ENCODE data around the gene MYOM1.
"Not testable (repeated sequence)": the region's sequence is repeated elsewhere in the genome, so short reads cannot be mapped to it uniquely, and the experiment has no call there.

MYOM1 gene

DNA sequence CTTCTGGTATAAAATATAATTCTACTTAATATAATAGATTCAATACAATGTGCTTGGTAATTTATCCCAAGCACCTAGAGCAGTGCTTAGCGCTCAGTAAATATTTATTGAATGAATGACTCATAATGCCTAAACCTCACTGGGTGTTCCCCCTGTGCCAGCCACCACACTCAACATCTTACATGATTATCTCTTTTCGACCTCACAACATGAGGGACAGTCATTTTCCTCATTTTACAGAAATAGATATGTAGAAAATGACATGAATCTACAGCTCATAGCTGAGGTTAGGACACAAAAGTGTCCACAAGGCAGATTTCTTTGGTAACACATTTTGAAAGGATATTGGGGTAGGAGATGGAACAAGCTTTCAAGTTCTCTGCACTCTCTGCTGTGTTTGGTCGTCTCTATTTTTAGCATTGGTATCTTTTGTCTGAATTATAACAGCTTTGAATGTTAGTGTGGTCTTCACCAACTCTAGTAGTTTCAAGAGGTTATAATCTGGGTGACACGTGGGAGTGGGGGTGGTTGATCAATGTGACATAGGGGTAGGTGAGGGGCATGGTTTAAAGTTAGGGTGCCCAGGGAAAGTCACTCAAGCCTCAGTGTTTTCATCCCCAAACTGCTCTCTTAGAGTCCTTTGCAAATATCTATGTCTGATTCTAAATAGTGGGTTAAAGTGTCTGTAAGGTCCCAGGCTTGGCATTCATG lies 9.8 kb downstream of the MYOM1 start:
- Histone ChIP-seq H4K20me1 (ENCODE audit: insufficient read depth) (no peaks in the 10 kb centered on the region), H2AFZ (ENCODE audit: low read depth) (no peak overlapping the region), H3K79me2 (ENCODE audit: insufficient read depth, low read depth) (no peaks in the 10 kb centered on the region), H3K4me2 (no peak overlapping the region), H3K4me1 (ENCODE audit: low read depth, poor library complexity, severe bottlenecking) (peaks cover 11% of the 10 kb centered on the region), H3K27me3 (ENCODE audit: insufficient read depth, low read depth) (no peaks in the 10 kb centered on the region), H3K36me3 (ENCODE audit: insufficient read depth) (no peaks in the 10 kb centered on the region), H3K4me3 (IDR thresholded peaks at IDR 0.05; ENCODE audit: insufficient read depth, low read depth, low read length) (no peak overlapping the region), H3K27ac (0 out of 2 replicates have a peak overlapping the region, but pooled peaks have one; percentile 15), H3K9ac (no peak overlapping the region)
- TF ChIP-seq, protein P1, sequence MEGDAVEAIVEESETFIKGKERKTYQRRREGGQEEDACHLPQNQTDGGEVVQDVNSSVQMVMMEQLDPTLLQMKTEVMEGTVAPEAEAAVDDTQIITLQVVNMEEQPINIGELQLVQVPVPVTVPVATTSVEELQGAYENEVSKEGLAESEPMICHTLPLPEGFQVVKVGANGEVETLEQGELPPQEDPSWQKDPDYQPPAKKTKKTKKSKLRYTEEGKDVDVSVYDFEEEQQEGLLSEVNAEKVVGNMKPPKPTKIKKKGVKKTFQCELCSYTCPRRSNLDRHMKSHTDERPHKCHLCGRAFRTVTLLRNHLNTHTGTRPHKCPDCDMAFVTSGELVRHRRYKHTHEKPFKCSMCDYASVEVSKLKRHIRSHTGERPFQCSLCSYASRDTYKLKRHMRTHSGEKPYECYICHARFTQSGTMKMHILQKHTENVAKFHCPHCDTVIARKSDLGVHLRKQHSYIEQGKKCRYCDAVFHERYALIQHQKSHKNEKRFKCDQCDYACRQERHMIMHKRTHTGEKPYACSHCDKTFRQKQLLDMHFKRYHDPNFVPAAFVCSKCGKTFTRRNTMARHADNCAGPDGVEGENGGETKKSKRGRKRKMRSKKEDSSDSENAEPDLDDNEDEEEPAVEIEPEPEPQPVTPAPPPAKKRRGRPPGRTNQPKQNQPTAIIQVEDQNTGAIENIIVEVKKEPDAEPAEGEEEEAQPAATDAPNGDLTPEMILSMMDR (conservative IDR thresholded peaks at IDR 0.05; ENCODE audit: low read depth, low read length), result no peak

DNA sequence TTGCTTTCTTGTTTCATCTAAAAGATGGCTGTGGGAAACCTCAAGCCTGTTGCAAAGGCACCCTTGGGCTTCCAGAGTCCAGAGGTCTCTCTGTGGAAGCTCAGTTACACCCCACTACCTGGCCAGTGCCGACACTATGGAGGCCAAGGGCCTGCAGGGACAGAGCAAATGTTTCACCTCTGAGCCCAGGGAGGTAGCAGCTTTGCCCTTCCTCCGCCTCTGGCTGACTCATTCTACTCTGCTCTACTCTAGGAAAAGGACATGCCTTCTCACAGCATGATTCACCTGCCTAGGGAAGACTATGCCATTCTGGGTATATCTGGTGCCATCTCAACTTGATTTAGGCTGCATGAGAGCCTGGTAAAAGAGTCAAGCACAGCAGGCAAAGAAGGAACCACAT lies 12.2 kb downstream of the MYOM1 start:
- Histone ChIP-seq H3K9ac (no peak overlapping the region), H3K4me2 (no peak overlapping the region), H3K27ac (no peak overlapping the region), H3K4me3 (IDR thresholded peaks at IDR 0.05; ENCODE audit: insufficient read depth, low read depth, low read length) (no peak overlapping the region), H3K36me3 (ENCODE audit: insufficient read depth) (no peaks in the 10 kb centered on the region), H3K79me2 (ENCODE audit: insufficient read depth, low read depth) (no peaks in the 10 kb centered on the region), H2AFZ (ENCODE audit: low read depth) (no peak overlapping the region), H4K20me1 (ENCODE audit: insufficient read depth) (no peaks in the 10 kb centered on the region), H3K4me1 (ENCODE audit: low read depth, poor library complexity, severe bottlenecking) (peaks cover 11% of the 10 kb centered on the region), H3K27me3 (ENCODE audit: insufficient read depth, low read depth) (no peaks in the 10 kb centered on the region)
- TF ChIP-seq, protein P1 (conservative IDR thresholded peaks at IDR 0.05; ENCODE audit: low read depth, low read length), result no peak

GRCh38 chr18:3205239-3205638 lies 14.5 kb downstream of the MYOM1 start:
- Histone ChIP-seq H3K4me2 (no peak overlapping the region), H2AFZ (ENCODE audit: low read depth) (no peak overlapping the region), H3K79me2 (ENCODE audit: insufficient read depth, low read depth) (no peaks in the 10 kb centered on the region), H3K4me3 (IDR thresholded peaks at IDR 0.05; ENCODE audit: insufficient read depth, low read depth, low read length) (no peak overlapping the region), H3K9ac (no peak overlapping the region), H3K27ac (no peak overlapping the region), H3K27me3 (ENCODE audit: insufficient read depth, low read depth) (no peaks in the 10 kb centered on the region), H3K36me3 (ENCODE audit: insufficient read depth) (no peaks in the 10 kb centered on the region), H4K20me1 (ENCODE audit: insufficient read depth) (no peaks in the 10 kb centered on the region), H3K4me1 (ENCODE audit: low read depth, poor library complexity, severe bottlenecking) (peaks cover 8% of the 10 kb centered on the region)
- TF ChIP-seq, protein P1 (conservative IDR thresholded peaks at IDR 0.05; ENCODE audit: low read depth, low read length), result no peak

GRCh38 chr18:3199942-3200645 lies 19.7 kb downstream of the MYOM1 start:
- Histone ChIP-seq H3K4me1 (ENCODE audit: low read depth, poor library complexity, severe bottlenecking) (no peaks in the 10 kb centered on the region), H3K36me3 (ENCODE audit: insufficient read depth) (no peaks in the 10 kb centered on the region), H4K20me1 (ENCODE audit: insufficient read depth) (no peaks in the 10 kb centered on the region), H3K4me2 (no peak overlapping the region), H3K4me3 (IDR thresholded peaks at IDR 0.05; ENCODE audit: insufficient read depth, low read depth, low read length) (no peak overlapping the region), H2AFZ (ENCODE audit: low read depth) (no peak overlapping the region), H3K79me2 (ENCODE audit: insufficient read depth, low read depth) (no peaks in the 10 kb centered on the region), H3K27ac (no peak overlapping the region), H3K9ac (no peak overlapping the region), H3K27me3 (ENCODE audit: insufficient read depth, low read depth) (no peaks in the 10 kb centered on the region)
- TF ChIP-seq, protein P1 (conservative IDR thresholded peaks at IDR 0.05; ENCODE audit: low read depth, low read length), result no peak

GRCh38 chr18:3198260-3198860 lies 21.4 kb downstream of the MYOM1 start:
- not testable (repeated sequence) for H3K4me3 ChIP-seq (IDR thresholded peaks at IDR 0.05; ENCODE audit: insufficient read depth, low read depth, low read length); H3K27ac ChIP-seq; H2AFZ ChIP-seq (ENCODE audit: low read depth); H3K36me3 ChIP-seq (ENCODE audit: insufficient read depth); H3K4me2 ChIP-seq; H3K4me1 ChIP-seq (ENCODE audit: low read depth, poor library complexity, severe bottlenecking); H3K27me3 ChIP-seq (ENCODE audit: insufficient read depth, low read depth); H3K79me2 ChIP-seq (ENCODE audit: insufficient read depth, low read depth); H3K9ac ChIP-seq; H4K20me1 ChIP-seq (ENCODE audit: insufficient read depth)

All from KMS-11 (cell line).